Esophagus muscularis mucosa (tissue), 4 donors: ENCODE results near the gene CLCN7. TPM values are rescaled to one million over a fixed set of nuclear protein-coding genes. Genes with fewer than 3 reads are reported as not detected.

Experiments used
- DNase-seq: peaks from one replicate; pipeline ENCODE4 v3.0.0-alpha.2; 2017; ENCODE audit errors: extremely low spot score
- H3K27ac ChIP-seq, 4 donors: fragments of 200-600 bp; sonication (generic); replicated peaks in 1 of 4; 1 replicate in 3 of 4; 2 replicates in 1 of 4; pipeline ENCODE4 v1.5.1; 2016 to 2019; ENCODE audit warnings: mild to moderate bottlenecking in 1 of 4
- H3K27me3 ChIP-seq, 4 donors: fragments of 200-600 bp; sonication (generic); one replicate each; pipeline versions ENCODE4 v1.5.1 to v1.6.0; 2016 to 2019
- H3K36me3 ChIP-seq, 4 donors: fragments of 200-600 bp; sonication (generic); one replicate each; pipeline ENCODE4 v1.5.1; 2016 to 2019
- H3K4me1 ChIP-seq, 4 donors: fragments of 200-600 bp; sonication (generic); one replicate each; pipeline ENCODE4 v1.5.1; 2016 to 2019
- H3K4me3 ChIP-seq, 4 donors: fragments of 200-600 bp; sonication (generic); 1 replicate in 2 of 4; 2 replicates in 2 of 4; pipeline ENCODE4 v1.5.1; 2016 to 2019; ENCODE audit warnings: mild to moderate bottlenecking in 4 of 4, moderate library complexity in 1 of 4
- H3K9me3 ChIP-seq, 4 donors: fragments of 200-600 bp; sonication (generic); 1 replicate in 3 of 4; 2 replicates in 1 of 4; pipeline ENCODE4 v1.5.1; 2016 to 2019
- EP300 ChIP-seq: sonication (generic); formaldehyde crosslinking; IDR thresholded peaks from one replicate; pipeline ENCODE4 v1.6.1; 2017; ENCODE audit warnings: antibody characterized with exemption
- POLR2A ChIP-seq: fragments of 450-650 bp; IDR thresholded peaks from one replicate; pipeline ENCODE4 v1.6.1; 2017; ENCODE audit warnings: antibody characterized with exemption, moderate library complexity, mild to moderate bottlenecking, low read depth
- POLR2AphosphoS5 ChIP-seq, 2 donors: sonication (generic); formaldehyde crosslinking; IDR thresholded peaks; one replicate each; pipeline ENCODE4 v1.6.1; 2017; ENCODE audit warnings: antibody characterized with exemption in 2 of 2
- WGBS: methylation state at CpG from one replicate; pipeline ENCODE4 v1.1.5; 2018; 5-methylcytosine and 5-hydroxymethylcytosine counted together
- intact Hi-C: fragments of 100-400 bp; cut with DNase I; formaldehyde crosslinking; loops from one replicate; pipeline ENCODE4 v1.15.1; 2023
- total RNA-seq, 4 donors: library from RNA; depleted of rRNA; stranded (reverse); fragments of >200 nt; gene quantifications; one replicate each; pipeline versions ENCODE4 v1.1.0 to v1.2.1, GENCODE V29; 2016
- TF ChIP-seq, protein P1 (sequence below), 3 experiments: fragments of 200-600 bp in 2 of 3; fragments of 450-650 bp in 1 of 3; sonication (generic) in 2 of 3; IDR thresholded peaks; one replicate each; pipeline ENCODE4 v1.5.1; 2017 to 2019; ENCODE audit warnings: antibody characterized with exemption in 3 of 3, mild to moderate bottlenecking in 2 of 3, moderate library complexity in 1 of 3

CLCN7 gene
- total RNA-seq, 4 donors from 2014 or later = 41.5 to 130 (median 71.9) TPM

DNA sequence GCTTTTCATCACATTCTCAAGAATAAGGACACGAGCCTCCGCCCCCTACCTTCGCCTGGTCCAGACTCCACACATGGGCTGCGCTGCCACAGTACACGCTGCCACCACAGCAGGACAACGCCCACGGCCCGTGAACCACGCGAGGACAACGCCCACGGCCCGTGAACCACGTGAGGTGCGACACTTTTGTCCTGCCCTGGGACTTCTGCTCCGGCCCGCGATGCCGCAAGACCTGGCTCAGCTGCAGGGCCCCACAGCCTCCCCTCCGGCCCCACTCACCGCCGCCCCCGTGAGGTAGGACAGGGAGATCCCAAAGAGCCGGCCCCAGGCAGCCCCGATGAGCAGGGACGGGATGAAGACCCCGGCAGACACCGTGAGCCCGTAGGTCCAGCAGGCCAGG is 24.6 kb downstream of the CLCN7 start:
- Histone ChIP-seq H3K36me3 (peaks cover 54 to 100% (median 100%) of the 10 kb centered on the region in 4 donors), H3K4me3 (no peak overlapping the region), H3K27me3 (no peaks in the 10 kb centered on the region), H3K4me1 (no peaks in the 10 kb centered on the region), H3K27ac (no peak overlapping the region), H3K9me3 (no peaks in the 10 kb centered on the region)
- 91% methylated on average over 28 of the region's 29 CpGs for WGBS
- no peak for DNase-seq
- TF ChIP-seq, protein P1, sequence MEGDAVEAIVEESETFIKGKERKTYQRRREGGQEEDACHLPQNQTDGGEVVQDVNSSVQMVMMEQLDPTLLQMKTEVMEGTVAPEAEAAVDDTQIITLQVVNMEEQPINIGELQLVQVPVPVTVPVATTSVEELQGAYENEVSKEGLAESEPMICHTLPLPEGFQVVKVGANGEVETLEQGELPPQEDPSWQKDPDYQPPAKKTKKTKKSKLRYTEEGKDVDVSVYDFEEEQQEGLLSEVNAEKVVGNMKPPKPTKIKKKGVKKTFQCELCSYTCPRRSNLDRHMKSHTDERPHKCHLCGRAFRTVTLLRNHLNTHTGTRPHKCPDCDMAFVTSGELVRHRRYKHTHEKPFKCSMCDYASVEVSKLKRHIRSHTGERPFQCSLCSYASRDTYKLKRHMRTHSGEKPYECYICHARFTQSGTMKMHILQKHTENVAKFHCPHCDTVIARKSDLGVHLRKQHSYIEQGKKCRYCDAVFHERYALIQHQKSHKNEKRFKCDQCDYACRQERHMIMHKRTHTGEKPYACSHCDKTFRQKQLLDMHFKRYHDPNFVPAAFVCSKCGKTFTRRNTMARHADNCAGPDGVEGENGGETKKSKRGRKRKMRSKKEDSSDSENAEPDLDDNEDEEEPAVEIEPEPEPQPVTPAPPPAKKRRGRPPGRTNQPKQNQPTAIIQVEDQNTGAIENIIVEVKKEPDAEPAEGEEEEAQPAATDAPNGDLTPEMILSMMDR (IDR thresholded peaks at IDR 0.05) = no peak
- TF ChIP-seq EP300 (no peak), POLR2A (no peak), POLR2AphosphoS5 (IDR thresholded peaks at IDR 0.05) (no peak)
- intact Hi-C loops = no loop called here

DNA sequence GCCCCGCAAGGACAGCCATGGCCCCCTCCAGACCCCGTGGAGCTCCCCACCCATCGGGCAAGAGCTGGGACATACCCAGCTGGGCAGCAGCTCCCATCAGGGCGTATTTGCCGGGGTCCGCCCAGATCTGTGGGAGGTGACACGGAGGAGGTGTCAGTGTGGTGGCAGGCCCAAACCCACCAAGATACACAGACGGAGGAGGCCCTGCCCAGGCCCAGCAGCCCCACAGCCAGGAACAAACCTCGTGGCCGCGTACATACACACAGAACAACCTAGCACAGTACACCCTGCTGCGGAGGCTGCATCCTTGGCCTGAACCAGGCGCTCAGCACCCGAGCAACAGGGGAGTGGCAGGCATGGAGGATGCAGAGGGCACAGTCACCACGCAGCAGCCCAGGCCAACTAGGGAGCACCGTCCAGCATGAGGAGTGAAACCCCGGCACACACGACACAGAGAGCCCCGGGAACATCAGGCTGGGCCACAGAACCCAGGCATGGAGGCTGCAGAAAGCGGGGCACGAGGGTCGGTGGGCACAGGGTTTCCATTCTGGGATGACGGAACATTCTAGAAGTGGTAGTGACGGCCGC is 25.5 kb downstream of the CLCN7 start:
- no peak overlapping the region for H3K4me3 ChIP-seq
- intact Hi-C loops = no loop called here
- no peaks in the 10 kb centered on the region for H3K4me1 ChIP-seq
- H3K36me3 ChIP-seq = peaks cover 45 to 95% (median 92%) of the 10 kb centered on the region in 4 donors
- H3K27ac ChIP-seq = no peak overlapping the region
- H3K9me3 ChIP-seq = no peaks in the 10 kb centered on the region
- DNase-seq = no peak
- TF ChIP-seq, protein P1 (IDR thresholded peaks at IDR 0.05) = no peak
- no peak for TF ChIP-seq POLR2AphosphoS5 (IDR thresholded peaks at IDR 0.05)
- no peak for TF ChIP-seq POLR2A
- TF ChIP-seq EP300 = no peak
- H3K27me3 ChIP-seq = no peaks in the 10 kb centered on the region
- 86% methylated on average over 17 of the region's 25 CpGs for WGBS

DNA sequence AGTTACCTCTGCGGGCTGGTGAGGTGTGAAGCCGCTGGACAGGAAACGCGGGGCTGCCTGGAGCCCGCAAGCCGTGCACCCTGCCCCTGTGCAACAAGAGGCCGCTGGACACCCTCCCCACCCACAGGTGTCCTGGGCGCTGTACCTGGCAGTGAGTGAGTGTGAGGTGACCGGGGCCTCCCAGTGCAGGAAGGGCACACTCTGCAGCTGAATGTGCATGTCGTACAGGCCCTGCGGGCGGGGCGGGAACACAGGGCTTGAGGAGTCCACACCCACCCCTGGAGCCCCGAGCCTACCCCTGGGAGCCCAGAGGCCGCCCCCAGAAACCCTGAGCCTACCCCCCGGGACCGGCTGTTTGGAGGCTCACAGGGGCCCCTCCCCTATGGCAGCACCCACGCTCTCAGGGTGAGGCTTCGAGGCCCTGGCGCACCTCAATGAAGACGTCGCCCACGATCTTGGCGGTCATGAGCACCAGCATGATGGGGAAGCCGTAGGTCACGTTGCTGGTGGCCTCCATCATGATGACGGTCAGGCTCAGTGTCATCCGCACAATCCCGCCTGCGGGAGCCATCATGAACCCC is 26.2 kb downstream of the CLCN7 start:
- 98% methylated on average over 11 of the region's 30 CpGs for WGBS
- TF ChIP-seq POLR2AphosphoS5 (IDR thresholded peaks at IDR 0.05) = no peak
- no peak for TF ChIP-seq EP300
- TF ChIP-seq, protein P1 (IDR thresholded peaks at IDR 0.05) = no peak
- TF ChIP-seq POLR2A = no peak
- Histone ChIP-seq H3K4me1 (no peaks in the 10 kb centered on the region), H3K27ac (no peak overlapping the region), H3K9me3 (no peaks in the 10 kb centered on the region), H3K4me3 (no peak overlapping the region), H3K36me3 (peaks cover 38 to 89% (median 86%) of the 10 kb centered on the region in 4 donors), H3K27me3 (no peaks in the 10 kb centered on the region)
- DNase-seq = no peak
- intact Hi-C loops = no loop called here

DNA sequence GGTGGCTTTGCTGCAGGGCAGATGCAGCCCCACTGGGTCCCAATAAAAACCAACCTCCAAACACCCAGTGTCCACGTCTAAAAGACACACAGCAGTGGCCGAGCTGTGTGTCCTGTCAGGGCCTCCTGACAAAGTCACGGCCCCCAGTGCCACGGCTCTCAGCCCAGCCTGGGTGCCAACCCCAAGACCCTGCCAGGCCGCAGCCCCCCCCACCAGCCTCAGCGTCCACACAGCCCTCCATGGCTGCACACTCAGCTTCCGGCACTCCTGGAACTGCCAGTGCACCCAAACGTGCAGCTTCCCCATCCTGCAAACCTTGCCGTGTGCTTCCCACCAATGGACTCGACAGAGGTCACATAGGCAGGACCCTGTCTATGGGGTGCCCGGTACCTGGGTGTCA is 26.9 kb downstream of the CLCN7 start:
- Histone ChIP-seq H3K4me3 (no peak overlapping the region), H3K9me3 (no peaks in the 10 kb centered on the region), H3K27me3 (no peaks in the 10 kb centered on the region), H3K27ac (no peak overlapping the region), H3K36me3 (peaks cover 31 to 82% (median 79%) of the 10 kb centered on the region in 4 donors), H3K4me1 (no peaks in the 10 kb centered on the region)
- no peak for TF ChIP-seq EP300
- TF ChIP-seq POLR2AphosphoS5 (IDR thresholded peaks at IDR 0.05) = no peak
- no peak for TF ChIP-seq POLR2A
- TF ChIP-seq, protein P1 (IDR thresholded peaks at IDR 0.05) = no peak
- WGBS = 93% methylated on average over 11 of the region's 11 CpGs
- DNase-seq = no peak
- intact Hi-C loops = no loop called here
